ENCODE measurements around the gene XCR1. TPM values are rescaled to one million over a fixed set of nuclear protein-coding genes. Genes with fewer than 3 reads are reported as not detected.
A peak's percentile ranks its signal among the peaks of the same experiment; 100 is the strongest.

XCR1 gene
- total and polyA plus RNA-seq, 2 of the 8 experiments (the other 6 are each of a cell fraction or from before 2014, with no cell fraction given), result 0.53 TPM; not detected in 1

DNA sequence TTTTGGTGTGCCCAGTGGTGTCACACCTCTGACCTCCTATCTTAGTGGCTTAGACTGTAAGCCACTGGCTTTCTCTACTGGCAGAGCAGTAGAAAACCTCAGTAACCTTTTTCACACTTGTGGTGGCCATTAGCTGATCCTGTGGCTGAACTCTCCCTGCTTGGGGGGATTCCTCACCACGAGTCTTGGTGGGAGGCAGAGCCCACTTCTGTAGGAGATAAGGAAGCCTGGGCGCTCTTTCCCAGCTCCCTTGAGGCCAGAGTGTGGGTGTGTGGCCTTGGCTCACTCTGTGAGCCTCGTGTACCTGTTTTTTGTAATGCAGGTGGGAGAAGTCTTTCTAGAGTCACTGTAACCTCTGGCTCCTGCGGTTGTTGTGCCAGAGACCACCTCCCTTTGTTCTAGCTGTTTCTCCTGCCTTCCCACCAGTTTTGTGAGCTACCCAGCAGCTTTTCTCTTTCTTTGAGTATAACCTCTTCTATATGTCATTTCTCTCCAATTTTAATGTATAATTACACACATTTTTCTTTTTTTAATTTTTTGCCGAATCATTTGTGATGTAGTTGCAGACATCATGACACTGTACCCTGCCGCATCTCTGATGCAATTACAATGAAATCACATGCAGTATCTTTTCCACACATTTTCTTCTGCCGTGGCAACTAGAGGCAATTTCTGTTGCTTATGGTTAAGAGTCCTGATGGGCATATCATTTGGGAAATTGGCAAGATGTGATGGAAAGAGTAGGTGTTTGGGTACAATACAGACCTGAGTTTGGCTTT, 13.8 kb downstream of the XCR1 start:
- FAIRE-seq (no peak), DNase-seq (ENCODE audit: low read depth in 1 of 2, low spot score in 2 of 2) (no peak)
- Histone ChIP-seq H3K23me2 (ENCODE audit: low read depth, low read length) (no peaks in the 10 kb centered on the region), H4K8ac (ENCODE audit: extremely low read depth, insufficient read depth, low read length) (no peak overlapping the region), H3K27me3 (replicated peaks in 1 of 4; ENCODE audit: control insufficient read depth in 3 of 4, extremely low read depth in 1 of 4, insufficient read depth in 3 of 4, low read length in 3 of 4) (no peaks in the 10 kb centered on the region), H3K36me3 (ENCODE audit: control insufficient read depth in 2 of 4, insufficient read depth in 4 of 4, low read length in 3 of 4) (no peaks in the 10 kb centered on the region), H4K5ac (ENCODE audit: insufficient read length, low read depth, low read length) (no peak overlapping the region), H3K4me2 (ENCODE audit: insufficient read depth in 1 of 2, low read depth in 2 of 2, low read length in 2 of 2) (no peak overlapping the region), H2AFZ (ENCODE audit: low read length) (peak overlapping the region; percentile 5; the same call in 1 of the 2 replicates), H3K9ac (replicated peaks in 1 of 4; ENCODE audit: extremely low read depth in 1 of 4, low read depth in 3 of 4, low read length in 3 of 4) (no peak overlapping the region; a peak in 1 of 7 replicates), H3K27ac (ENCODE audit: low read depth, low read length) (no peak overlapping the region), H3K4ac (replicated peaks; ENCODE audit: insufficient read length, low read depth, low read length) (no peak overlapping the region), H3K4me1 (replicated peaks in 1 of 4; ENCODE audit: control insufficient read depth in 3 of 4, insufficient read depth in 4 of 4, low read length in 3 of 4) (no peaks in the 10 kb centered on the region), H3K9me3 (ENCODE audit: insufficient read depth in 2 of 2, low read depth in 1 of 2, low read length in 1 of 2) (no peaks in the 10 kb centered on the region), H3K14ac (ENCODE audit: insufficient read length) (no peak overlapping the region), H2AK5ac (ENCODE audit: low read depth, low read length) (no peak overlapping the region), H3K23ac (ENCODE audit: insufficient read length) (no peak overlapping the region), H2BK12ac (ENCODE audit: low read depth, low read length) (no peak overlapping the region), H2BK15ac (ENCODE audit: low read length) (no peak overlapping the region), H2BK20ac (ENCODE audit: low read length) (no peak overlapping the region), H3K56ac (replicated peaks; ENCODE audit: insufficient read length, low read depth, low read length) (no peak overlapping the region), H3K79me2 (ENCODE audit: control insufficient read depth in 1 of 2, insufficient read depth in 2 of 2, low read length in 2 of 2) (no peaks in the 10 kb centered on the region), H3K4me3 (ENCODE audit: extremely low read depth in 1 of 4, insufficient read depth in 2 of 4, low read depth in 3 of 4, low read length in 4 of 4) (no peak overlapping the region), H4K20me1 (replicated peaks in 1 of 2; ENCODE audit: control insufficient read depth in 1 of 2, insufficient read depth in 2 of 2, low read length in 2 of 2) (no peaks in the 10 kb centered on the region), H4K91ac (replicated peaks; ENCODE audit: insufficient read length, low read length) (no peak overlapping the region), H3K18ac (ENCODE audit: extremely low read depth, low read length) (no peak overlapping the region), H2BK5ac (ENCODE audit: low read depth, low read length) (no peak overlapping the region), H3K79me1 (ENCODE audit: low read depth, low read length) (no peaks in the 10 kb centered on the region), H2BK120ac (replicated peaks; ENCODE audit: low read depth, low read length) (no peak overlapping the region)
- ChIA-PET CTCF (ENCODE audit: partially characterized antibody) (no interaction called here), POLR2A (ENCODE audit: partially characterized antibody) (interaction anchor here (0.6 kb wide), 1 partner anchor 22 kb away, joined by 3 read pairs; no protein-coding TSS in a partner anchor)
- 87% methylated on average over 7 of the region's 7 CpGs; no CpG with 5 or more reads in 1 of the 2 experiments for WGBS, 2 experiments (ENCODE audit: extremely low coverage in 1 of 2, insufficient coverage in 1 of 2, insufficient read length in 1 of 2, insufficient replicate concordance in 2 of 2, low coverage in 1 of 2, low lambda C conversion rate in 2 of 2, missing lambda C conversion rate in 1 of 2)
- no peak for TF ChIP-seq TBP (IDR thresholded peaks at IDR 0.05; ENCODE audit: low read depth, low read length)

Data from H1 (cell line).